HG03025 (cell line): Measurements from ENCODE around the gene SOD3.

Source experiments
- ATAC-seq: cut with Tn5 transposase; IDR thresholded peaks from one replicate; pipeline ENCODE4 v1.9.1; 2021; ENCODE audit warnings: mild to moderate bottlenecking, moderate library complexity; ENCODE audit not compliant: unreplicated experiment, low FRiP score

Gene SOD3

GRCh38 chr4:24774452-24774851 lies 20.9 kb upstream of the SOD3 start:
- no peak for ATAC-seq

DNA sequence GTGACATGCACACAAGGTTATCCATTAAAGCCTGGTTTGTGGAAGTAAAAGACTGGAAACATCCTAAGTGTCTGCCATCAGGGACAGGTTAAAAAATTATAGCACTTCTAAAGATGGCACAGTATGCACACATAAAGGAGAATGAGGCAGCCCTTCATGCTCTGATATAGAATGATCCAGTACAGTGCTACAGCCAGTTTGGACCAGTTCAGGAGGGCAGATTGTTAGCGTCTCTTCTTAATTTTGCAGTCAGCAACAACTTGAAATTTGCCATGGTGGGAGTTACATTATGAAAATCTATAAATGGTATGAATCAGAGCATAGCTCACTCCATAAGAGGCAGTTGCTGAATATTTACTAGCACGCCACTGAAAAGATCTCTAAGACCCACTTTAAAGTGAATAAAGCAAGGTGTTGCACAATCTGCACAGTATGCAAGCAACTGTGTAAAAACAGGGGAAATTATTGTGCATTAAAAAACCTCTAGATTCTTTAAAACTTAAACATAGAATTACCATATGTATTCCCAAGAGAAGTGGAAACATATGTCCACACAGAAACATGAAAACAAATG lies 20.3 kb upstream of the SOD3 start:
- ATAC-seq, result no peak

DNA sequence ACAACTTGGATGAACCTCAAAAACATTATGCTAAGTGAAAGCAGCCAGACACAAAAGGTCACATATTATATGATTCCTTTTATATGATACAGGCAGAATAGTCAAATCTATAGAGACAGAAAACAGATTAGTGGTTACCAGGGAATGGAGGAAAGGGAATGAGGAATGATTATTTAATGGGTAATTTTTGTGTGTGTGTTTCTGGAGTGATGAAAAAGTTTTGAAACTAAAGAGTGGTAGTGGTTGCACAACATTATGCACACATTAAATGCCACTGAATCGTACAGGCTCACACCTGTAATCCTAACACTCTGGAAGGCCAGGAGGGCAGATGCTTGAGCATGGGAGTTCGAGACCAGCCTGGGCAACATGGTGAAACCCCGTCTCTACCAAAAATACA lies 19.6 kb upstream of the SOD3 start:
- ATAC-seq, result no peak

DNA sequence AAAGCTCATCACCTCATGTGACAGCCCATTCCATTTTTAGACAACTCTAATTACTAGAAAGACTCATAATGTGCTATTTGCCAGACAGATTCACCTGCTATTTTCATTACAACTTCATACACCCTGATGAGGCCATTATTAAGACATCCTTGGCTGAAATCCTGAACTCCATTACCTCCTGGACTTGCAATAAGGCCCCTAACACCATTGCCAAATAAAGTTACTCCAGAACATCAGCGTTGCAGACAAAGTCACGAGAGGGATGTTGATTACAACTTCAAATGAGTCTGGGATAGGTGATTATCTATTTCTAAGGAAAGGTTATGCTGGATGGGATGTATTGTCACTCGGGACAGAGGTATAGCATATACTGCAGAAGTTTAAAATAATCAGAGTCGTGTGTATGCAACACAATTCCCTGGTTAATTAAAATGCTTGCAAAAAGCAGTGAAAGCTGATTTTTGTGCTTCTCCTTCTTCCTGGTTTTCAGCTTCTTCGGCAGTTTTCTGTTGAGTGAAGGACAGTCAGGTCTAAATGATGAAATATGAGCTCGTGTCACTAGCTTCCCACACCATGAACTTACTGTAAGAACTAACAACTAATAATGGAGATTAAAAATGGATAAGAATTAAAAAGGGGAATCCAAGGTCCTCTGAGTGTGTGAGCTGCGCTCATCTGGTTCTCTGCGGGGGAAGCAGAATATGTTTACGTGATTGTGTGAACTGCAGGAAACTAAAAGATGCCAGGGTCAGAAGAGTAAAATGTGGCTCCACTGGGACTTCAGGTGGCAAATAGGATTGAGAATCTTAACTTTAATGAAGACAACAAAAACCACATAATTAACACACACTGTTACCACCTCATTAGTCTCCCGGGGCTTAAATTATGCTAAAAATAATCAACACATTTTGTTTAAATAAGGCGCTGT lies 17.6 kb upstream of the SOD3 start:
- no peak for ATAC-seq

- ATAC-seq, result no peak
Observed at GRCh38 chr4:24778464-24779225, 16.7 kb upstream of the SOD3 start.

GRCh38 chr4:24780936-24781495 lies 14.4 kb upstream of the SOD3 start:
- ATAC-seq, result no peak

GRCh38 chr4:24781999-24782745 lies 13.2 kb upstream of the SOD3 start:
- ATAC-seq, result no peak

- ATAC-seq, result no peak
Observed at GRCh38 chr4:24783506-24783905, 11.9 kb upstream of the SOD3 start.

DNA sequence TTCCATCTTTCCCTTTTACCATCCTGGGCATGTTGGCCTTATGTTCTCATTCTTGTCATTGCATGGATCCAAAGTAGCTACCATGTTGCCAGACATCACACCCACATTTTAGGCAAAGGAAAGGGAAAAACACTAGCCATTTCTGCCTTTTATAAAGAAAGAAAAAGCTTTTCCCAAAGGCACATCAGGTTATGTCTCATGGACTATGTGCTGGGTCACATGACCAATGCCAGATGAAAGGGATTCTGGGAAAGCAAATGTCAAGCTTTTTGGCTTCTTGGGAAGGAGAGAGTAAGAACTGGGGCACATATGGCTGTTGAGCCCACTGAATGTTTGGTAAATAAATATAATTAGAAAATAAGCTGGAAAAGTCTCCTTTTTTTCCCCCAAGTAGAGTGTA lies 4.3 kb upstream of the SOD3 start:
- ATAC-seq, result no peak

DNA sequence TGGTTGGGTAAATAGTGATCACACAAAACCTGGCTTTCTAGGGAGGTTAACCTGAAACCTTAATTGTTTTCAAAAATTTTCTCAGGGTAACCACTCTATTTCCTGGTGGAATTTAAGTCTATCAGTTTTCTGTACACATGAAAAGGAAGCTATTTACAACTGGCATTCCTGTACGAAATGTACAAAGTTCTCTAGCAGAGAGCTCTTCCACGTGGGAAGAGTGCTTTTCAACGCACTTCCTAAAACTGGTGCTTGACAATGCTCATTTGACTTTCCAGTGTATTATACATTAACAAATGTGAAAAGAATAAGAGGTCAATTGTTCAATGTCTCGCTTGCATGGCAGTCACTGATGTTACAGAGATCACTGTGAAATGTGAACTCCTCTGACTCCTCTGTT lies 2.8 kb upstream of the SOD3 start:
- ATAC-seq, result no peak

DNA sequence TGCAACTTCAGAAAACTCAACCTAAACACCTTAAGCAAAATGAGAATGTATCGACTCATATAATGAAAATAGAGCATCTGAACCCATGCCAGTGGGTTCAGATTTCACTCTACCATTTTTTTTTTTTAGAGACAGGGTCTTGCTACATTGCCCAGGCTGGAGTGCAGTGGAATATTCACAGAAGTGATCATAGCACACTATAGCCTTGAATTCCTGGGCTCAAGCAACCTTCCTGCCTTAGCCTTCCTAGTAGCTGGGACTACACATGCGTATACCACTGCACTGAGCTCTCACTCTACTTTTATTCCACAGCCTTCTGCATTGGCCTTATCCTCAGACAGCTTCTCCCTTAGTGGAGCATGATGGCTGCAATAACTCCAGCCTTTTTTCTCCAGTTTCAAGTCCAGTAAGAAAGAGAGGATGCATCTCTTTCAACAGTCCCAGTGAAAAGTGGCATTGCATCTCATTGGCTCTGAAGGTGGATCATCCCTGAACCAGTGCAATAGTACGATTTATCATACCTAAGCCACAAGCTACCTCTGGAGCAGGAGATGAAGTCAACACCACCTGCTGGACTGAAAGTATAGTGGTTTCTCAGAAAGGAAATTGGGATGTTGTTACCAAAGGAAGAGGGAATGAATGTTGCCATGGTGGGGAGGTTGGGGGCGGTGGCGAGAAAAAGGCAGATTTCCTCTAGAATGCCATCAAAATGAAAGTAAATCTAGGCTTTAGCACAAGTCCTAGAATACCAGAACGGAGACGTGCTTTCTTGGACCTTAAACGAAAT lies 2.0 kb upstream of the SOD3 start:
- no peak for ATAC-seq

GRCh38 chr4:24794051-24794450 lies 1.3 kb upstream of the SOD3 start:
- ATAC-seq, result no peak

GRCh38 chr4:24794480-24794879 lies 893 bp upstream of the SOD3 start:
- ATAC-seq, result no peak

DNA sequence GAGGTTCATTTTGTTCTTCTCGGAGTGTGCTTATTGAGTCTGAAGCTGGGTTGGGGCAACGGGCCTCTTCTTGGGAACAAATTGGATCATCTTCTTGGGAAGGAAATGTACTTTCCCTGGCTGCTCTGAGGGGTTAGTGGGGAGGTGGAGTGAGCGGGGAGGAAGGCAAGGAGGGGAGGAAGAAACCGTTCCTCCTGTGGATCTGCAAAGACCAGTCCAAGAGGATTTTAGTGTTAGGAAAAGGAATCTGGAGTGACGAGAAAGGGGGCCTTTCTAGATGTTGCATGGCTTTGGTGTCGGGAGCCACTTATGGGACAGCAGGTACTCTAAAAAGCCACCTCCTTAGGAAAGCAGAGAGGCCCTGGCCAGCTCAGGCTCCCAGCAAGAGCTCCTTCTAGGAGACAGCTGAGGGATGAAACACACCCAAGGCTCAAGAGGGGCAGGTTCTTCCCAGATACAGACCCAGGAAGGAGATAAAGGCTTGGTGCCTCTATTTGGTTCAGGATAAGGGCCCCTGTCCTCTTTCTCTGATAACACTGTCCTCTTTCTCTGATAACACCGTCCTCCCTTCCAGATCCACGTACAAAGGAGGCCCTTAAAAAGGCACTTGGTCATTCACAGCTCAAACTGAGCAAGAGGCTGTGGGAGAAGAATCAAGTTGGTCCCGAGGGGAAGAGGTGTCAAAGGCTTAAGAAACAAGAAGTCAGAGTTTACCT lies 451 bp downstream of the SOD3 start:
- ATAC-seq, result no peak

DNA sequence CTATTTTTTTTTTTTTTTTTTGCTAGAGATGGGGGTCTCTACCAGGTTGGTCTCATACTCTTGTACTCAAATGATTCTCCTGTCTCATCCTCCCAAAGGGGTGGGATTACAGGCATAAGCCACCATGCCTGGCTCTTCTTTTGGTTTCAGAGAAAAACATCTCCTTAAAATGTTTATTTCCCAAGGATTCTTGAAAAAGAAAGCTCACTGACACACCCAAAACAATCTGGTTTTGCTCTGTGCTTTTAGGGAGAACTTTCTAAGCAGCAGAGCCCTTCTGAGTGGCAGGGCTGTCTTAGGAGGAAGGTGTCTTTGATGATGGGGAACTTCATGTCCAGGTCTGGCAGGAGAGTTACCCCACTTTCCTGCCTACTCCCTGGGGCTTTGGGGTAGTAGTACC lies 1.2 kb downstream of the SOD3 start:
- ATAC-seq, result no peak

DNA sequence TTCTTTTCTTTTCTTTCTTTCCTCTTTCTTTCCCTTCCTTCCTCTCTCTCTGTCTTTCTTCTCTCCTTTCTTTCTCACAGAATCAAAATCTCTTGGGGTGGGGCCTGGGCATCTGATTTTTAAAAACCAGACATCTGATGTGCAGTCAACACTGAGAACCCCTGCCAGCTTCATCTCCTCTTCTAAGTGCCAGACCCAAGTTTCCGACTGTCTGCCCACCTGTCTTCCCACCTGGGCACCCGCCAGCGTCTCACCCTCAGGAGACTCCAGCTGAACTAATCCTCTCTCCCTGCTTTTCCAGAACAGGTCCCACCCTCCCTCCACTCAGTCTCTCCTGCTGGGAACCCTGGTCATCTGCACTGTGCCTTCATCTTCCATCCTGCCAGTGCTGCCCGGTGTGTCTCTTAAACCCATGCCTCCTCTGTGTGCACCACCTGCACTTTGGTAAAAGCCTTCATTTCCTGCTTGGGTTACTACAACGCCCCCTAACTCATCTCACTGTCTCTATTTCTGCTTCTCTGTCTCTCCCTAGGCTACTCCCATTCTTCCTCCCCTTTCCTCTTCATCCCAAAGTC lies 2.8 kb downstream of the SOD3 start:
- ATAC-seq, result no peak

GRCh38 chr4:24799196-24799543 lies 3.8 kb downstream of the SOD3 start:
- no peak for ATAC-seq

DNA sequence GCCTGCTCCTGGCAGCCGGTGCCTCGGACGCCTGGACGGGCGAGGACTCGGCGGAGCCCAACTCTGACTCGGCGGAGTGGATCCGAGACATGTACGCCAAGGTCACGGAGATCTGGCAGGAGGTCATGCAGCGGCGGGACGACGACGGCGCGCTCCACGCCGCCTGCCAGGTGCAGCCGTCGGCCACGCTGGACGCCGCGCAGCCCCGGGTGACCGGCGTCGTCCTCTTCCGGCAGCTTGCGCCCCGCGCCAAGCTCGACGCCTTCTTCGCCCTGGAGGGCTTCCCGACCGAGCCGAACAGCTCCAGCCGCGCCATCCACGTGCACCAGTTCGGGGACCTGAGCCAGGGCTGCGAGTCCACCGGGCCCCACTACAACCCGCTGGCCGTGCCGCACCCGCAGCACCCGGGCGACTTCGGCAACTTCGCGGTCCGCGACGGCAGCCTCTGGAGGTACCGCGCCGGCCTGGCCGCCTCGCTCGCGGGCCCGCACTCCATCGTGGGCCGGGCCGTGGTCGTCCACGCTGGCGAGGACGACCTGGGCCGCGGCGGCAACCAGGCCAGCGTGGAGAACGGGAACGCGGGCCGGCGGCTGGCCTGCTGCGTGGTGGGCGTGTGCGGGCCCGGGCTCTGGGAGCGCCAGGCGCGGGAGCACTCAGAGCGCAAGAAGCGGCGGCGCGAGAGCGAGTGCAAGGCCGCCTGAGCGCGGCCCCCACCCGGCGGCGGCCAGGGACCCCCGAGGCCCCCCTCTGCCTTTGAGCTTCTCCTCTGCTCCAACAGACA lies 4.4 kb downstream of the SOD3 start:
- no peak for ATAC-seq
